Keratinocyte (primary cell): Measurements from ENCODE around the gene NUBP2. TPM values are rescaled to one million over a fixed set of nuclear protein-coding genes. Genes with fewer than 3 reads are reported as not detected.

Experiments
- DNase-seq: peaks from one replicate; pipeline ENCODE4 v3.0.0-alpha.2; 2011; ENCODE audit warnings: low read depth, missing footprints, low spot score
- FAIRE-seq: peaks from 2 replicates; lab custom pipeline; 2011; peaks lifted over from hg19 to GRCh38; lab: Jason Lieb, UNC
- H2AFZ ChIP-seq: 2 replicates; pipeline ENCODE4 v1.6.0; 2012; ENCODE audit warnings: low read length, control low read depth, inconsistent platforms; ENCODE audit not compliant: control insufficient read depth
- H3K27ac ChIP-seq: 2 replicates; pipeline ENCODE4 v1.5.1; 2011; ENCODE audit warnings: low read length; ENCODE audit not compliant: control insufficient read depth, insufficient read depth
- H3K27me3 ChIP-seq: 3 replicates; pipeline ENCODE4 v1.6.0; 2011; ENCODE audit warnings: low read length; ENCODE audit not compliant: control insufficient read depth, insufficient read depth; ENCODE audit errors: extremely low read depth
- H3K36me3 ChIP-seq, 2 experiments: 2 replicates in 1 of 2; 3 replicates in 1 of 2; pipeline ENCODE4 v1.5.1; 2011; ENCODE audit warnings: low read length in 2 of 2, mild to moderate bottlenecking in 1 of 2; ENCODE audit not compliant: control insufficient read depth in 2 of 2, insufficient read depth in 2 of 2; ENCODE audit errors: extremely low read depth in 1 of 2
- H3K4me1 ChIP-seq: 3 replicates; pipeline ENCODE4 v1.5.1; 2011; ENCODE audit warnings: low read length; ENCODE audit not compliant: control insufficient read depth, insufficient read depth; ENCODE audit errors: extremely low read depth
- H3K4me2 ChIP-seq: 3 replicates; pipeline ENCODE4 v1.6.0; 2011; ENCODE audit warnings: low read depth, low read length; ENCODE audit not compliant: control insufficient read depth, insufficient read depth; ENCODE audit errors: extremely low read depth
- H3K4me3 ChIP-seq, 3 experiments: fragments of 200-600 bp in 1 of 3; sonication (generic) in 1 of 3; 2 replicates in 2 of 3; 3 replicates in 1 of 3; pipeline ENCODE4 v1.5.1; 2011 to 2016; ENCODE audit warnings: low read length in 3 of 3, mild to moderate bottlenecking in 3 of 3, control low read depth in 2 of 3, inconsistent platforms in 1 of 3, low read depth in 1 of 3, mixed read lengths in 1 of 3, mixed run types in 1 of 3, moderate library complexity in 1 of 3; ENCODE audit not compliant: control insufficient read depth in 2 of 3, insufficient read depth in 2 of 3; ENCODE audit errors: extremely low read depth in 1 of 3
- H3K79me2 ChIP-seq: 2 replicates; pipeline ENCODE4 v1.6.0; 2012; ENCODE audit warnings: low read length; ENCODE audit not compliant: control insufficient read depth, insufficient read depth
- H3K9ac ChIP-seq: 3 replicates; pipeline ENCODE4 v1.6.0; 2011; ENCODE audit warnings: low read length; ENCODE audit not compliant: control insufficient read depth, insufficient read depth; ENCODE audit errors: extremely low read depth
- H3K9me1 ChIP-seq: 3 replicates; pipeline ENCODE4 v1.6.0; 2011; ENCODE audit warnings: low read length; ENCODE audit not compliant: control insufficient read depth, insufficient read depth; ENCODE audit errors: extremely low read depth
- H3K9me3 ChIP-seq: 2 replicates; pipeline ENCODE4 v1.5.1; 2012; ENCODE audit warnings: low read depth, low read length; ENCODE audit not compliant: control insufficient read depth
- H4K20me1 ChIP-seq: 3 replicates; pipeline ENCODE4 v1.6.0; 2011; ENCODE audit warnings: low read length; ENCODE audit not compliant: control insufficient read depth, insufficient read depth; ENCODE audit errors: extremely low read depth
- EZH2 ChIP-seq: IDR thresholded peaks from one replicate; pipeline ENCODE4 v1.6.1; 2012; ENCODE audit warnings: inconsistent platforms, mild to moderate bottlenecking, low read length, moderate library complexity
- dilution Hi-C: fragments of 300-500 bp; cut with MboI; formaldehyde crosslinking; loops from one replicate; pipeline ENCODE4 v1.7.0; 2020; ENCODE audit warnings: low sequenced_read_pairs; ENCODE audit not compliant: extremely low pct_ligation_motif_present
- polyA plus RNA-seq, 5 experiments: library from polyadenylated mRNA; depleted of rRNA in 3 of 5; stranded (reverse) in 3 of 5; stranded (forward) in 1 of 5; unstranded in 1 of 5; fragments of >200 nt; gene quantifications; 1 replicate in 1 of 5; 2 replicates in 3 of 5; 3 replicates in 1 of 5; pipeline versions ENCODE4 v1.2.1 to v1.2.3, GENCODE V29; 2011 to 2012; ENCODE audit warnings: missing spikeins in 2 of 5, low read depth in 1 of 5, low replicate concordance in 1 of 5
- TF ChIP-seq, protein P1 (sequence below), 3 experiments: IDR thresholded peaks in 1 of 3; conservative IDR thresholded peaks in 1 of 3; optimal IDR thresholded peaks in 1 of 3; 2 replicates in 2 of 3; 3 replicates in 1 of 3; pipeline versions ENCODE3 to v1.5.1; 2011; ENCODE audit warnings: low read length in 3 of 3, mild to moderate bottlenecking in 3 of 3, moderate library complexity in 2 of 3, control low read depth in 1 of 3, inconsistent platforms in 1 of 3; ENCODE audit not compliant: insufficient read depth in 2 of 3; ENCODE audit errors: extremely low read depth in 1 of 3

NUBP2 gene
- polyA plus RNA-seq, 1 donor (not counting 4 experiments of a cell fraction or from before 2014, with no cell fraction given), result 24.4 TPM

DNA sequence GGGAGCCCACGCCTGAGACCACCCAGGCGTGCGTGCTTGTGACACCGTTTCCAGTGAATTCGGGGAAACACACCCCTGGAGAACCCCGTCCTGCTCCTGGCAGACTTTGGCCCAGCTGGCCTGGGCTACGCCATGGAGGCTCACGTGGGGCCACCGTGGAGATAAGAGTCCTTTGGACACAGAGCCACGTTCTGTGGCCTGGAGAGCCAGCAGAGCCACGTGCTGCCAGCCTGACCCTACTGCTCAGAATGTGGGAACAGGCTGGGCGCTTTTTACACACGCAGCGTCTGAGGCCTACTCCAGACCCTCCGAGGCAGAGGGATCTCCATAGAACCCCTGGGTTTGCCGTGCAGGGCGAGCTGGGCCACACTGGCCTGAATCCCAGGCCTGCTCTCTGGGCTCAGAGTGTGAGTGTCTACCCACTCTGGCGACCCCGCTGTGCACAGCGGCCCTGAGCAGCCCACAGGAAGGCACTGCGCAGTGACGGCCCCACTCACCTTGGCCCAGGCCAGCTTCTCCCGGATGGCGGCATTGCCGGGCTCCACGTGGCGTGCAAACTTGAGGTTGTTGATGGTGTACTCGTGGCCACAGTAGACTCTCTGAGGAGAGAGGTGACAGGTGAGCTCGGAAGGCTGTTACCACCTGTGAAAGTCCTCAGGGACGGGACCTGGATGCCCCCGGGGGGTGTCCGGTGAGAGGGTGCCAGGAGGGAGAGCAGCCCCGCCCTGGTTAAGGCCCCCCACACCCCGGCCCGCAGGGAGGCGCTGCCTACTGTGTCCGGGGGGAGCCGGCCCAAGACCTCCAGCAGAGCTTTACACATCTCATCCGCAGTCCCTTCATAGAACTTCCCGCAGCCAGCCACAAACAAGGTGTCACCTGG, 33.9 kb downstream of the NUBP2 start:
- Histone ChIP-seq H3K4me1 (no peaks in the 10 kb centered on the region), H2AFZ (no peak overlapping the region), H3K9me1 (no peaks in the 10 kb centered on the region), H4K20me1 (no peaks in the 10 kb centered on the region), H3K79me2 (no peaks in the 10 kb centered on the region), H3K36me3 (peaks cover 0 to 14% of the 10 kb centered on the region in 2 experiments), H3K27ac (no peak overlapping the region), H3K4me2 (no peak overlapping the region), H3K9ac (no peak overlapping the region), H3K27me3 (no peaks in the 10 kb centered on the region), H3K4me3 (no peak overlapping the region), H3K9me3 (no peaks in the 10 kb centered on the region)
- dilution Hi-C loops, result no loop called here
- TF ChIP-seq, protein P1, sequence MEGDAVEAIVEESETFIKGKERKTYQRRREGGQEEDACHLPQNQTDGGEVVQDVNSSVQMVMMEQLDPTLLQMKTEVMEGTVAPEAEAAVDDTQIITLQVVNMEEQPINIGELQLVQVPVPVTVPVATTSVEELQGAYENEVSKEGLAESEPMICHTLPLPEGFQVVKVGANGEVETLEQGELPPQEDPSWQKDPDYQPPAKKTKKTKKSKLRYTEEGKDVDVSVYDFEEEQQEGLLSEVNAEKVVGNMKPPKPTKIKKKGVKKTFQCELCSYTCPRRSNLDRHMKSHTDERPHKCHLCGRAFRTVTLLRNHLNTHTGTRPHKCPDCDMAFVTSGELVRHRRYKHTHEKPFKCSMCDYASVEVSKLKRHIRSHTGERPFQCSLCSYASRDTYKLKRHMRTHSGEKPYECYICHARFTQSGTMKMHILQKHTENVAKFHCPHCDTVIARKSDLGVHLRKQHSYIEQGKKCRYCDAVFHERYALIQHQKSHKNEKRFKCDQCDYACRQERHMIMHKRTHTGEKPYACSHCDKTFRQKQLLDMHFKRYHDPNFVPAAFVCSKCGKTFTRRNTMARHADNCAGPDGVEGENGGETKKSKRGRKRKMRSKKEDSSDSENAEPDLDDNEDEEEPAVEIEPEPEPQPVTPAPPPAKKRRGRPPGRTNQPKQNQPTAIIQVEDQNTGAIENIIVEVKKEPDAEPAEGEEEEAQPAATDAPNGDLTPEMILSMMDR (optimal IDR thresholded peaks at IDR 0.05 in 1 of 3, IDR thresholded peaks at IDR 0.05 in 1 of 3, conservative IDR thresholded peaks at IDR 0.05 in 1 of 3; ENCODE audit: extremely low read depth in 1 of 3, insufficient read depth in 2 of 3, low read length in 3 of 3), result no peak
- TF ChIP-seq EZH2, result no peak
- DNase-seq (no peak), FAIRE-seq (no peak)

DNA sequence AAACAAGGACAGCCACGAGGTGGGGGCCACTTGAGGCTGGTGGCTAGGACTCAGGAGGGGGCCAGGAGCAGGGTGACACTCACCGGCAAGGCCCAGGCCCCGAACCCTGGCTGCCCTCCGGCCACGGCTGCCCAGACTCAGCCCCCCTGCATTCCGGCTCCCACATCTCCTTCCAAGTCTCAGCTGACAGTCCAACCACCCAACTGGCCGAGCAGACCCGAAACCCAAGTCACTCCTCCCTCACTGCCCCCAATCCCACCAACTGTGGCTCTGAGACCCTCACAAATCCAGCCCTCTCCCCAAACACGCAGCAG, 34.5 kb downstream of the NUBP2 start:
- Histone ChIP-seq H3K9me3 (no peaks in the 10 kb centered on the region), H3K27me3 (no peaks in the 10 kb centered on the region), H4K20me1 (no peaks in the 10 kb centered on the region), H3K4me2 (no peak overlapping the region), H2AFZ (no peak overlapping the region), H3K4me3 (no peak overlapping the region), H3K9ac (no peak overlapping the region), H3K79me2 (no peaks in the 10 kb centered on the region), H3K27ac (no peak overlapping the region), H3K4me1 (no peaks in the 10 kb centered on the region), H3K36me3 (peaks cover 0 to 14% of the 10 kb centered on the region in 2 experiments), H3K9me1 (no peaks in the 10 kb centered on the region)
- FAIRE-seq (no peak), DNase-seq (no peak)
- dilution Hi-C loops, result no loop called here
- TF ChIP-seq, protein P1 (optimal IDR thresholded peaks at IDR 0.05 in 1 of 3, IDR thresholded peaks at IDR 0.05 in 1 of 3, conservative IDR thresholded peaks at IDR 0.05 in 1 of 3; ENCODE audit: extremely low read depth in 1 of 3, insufficient read depth in 2 of 3, low read length in 3 of 3), result no peak
- TF ChIP-seq EZH2, result no peak
